IPS-18c (cell line): Measurements from ENCODE around the gene WT1.
"Not testable (repeated sequence)": the region's sequence is repeated elsewhere in the genome, so short reads cannot be mapped to it uniquely, and the experiment has no call there.

Source experiments
- H3K4me3 ChIP-seq: 2 replicates; pipeline ENCODE4 v1.7.0; 2013; ENCODE audit warnings: low read depth, mild to moderate bottlenecking, low read length, moderate library complexity; ENCODE audit not compliant: insufficient read depth
- H3K9me3 ChIP-seq: one replicate; pipeline ENCODE4 v1.6.1; 2013; ENCODE audit warnings: mild to moderate bottlenecking, low read length, moderate library complexity; ENCODE audit not compliant: control insufficient read depth, insufficient read depth

WT1 gene

GRCh38 chr11:32435511-32435941, at the start of gene WT1:
Gene WT1, minus strand, starts transcription at chr11:32435539.
- peaks cover 2% of the 10 kb centered on the region for H3K9me3 ChIP-seq
- peak within 1 kb of the TSS; percentile 36 for H3K4me3 ChIP-seq

GRCh38 chr11:32479291-32479690, 44.0 kb upstream of the WT1 start:
- no peak overlapping the region for H3K4me3 ChIP-seq

GRCh38 chr11:32478277-32478731, 43.0 kb upstream of the WT1 start:
- no peak overlapping the region for H3K4me3 ChIP-seq
- H3K9me3 ChIP-seq = peaks cover 2% of the 10 kb centered on the region

More at GRCh38 chr11:32479291-32479690, 44.0 kb upstream of the WT1 start:
- peaks cover 2% of the 10 kb centered on the region for H3K9me3 ChIP-seq

- Histone ChIP-seq H3K9me3 (no peaks in the 10 kb centered on the region), H3K4me3 (no peak overlapping the region)
Observed at GRCh38 chr11:32473282-32473909, 38.1 kb upstream of the WT1 start.

GRCh38 chr11:32472226-32472625, 36.9 kb upstream of the WT1 start:
- Histone ChIP-seq H3K9me3 (no peaks in the 10 kb centered on the region), H3K4me3 (no peak overlapping the region)

GRCh38 chr11:32471544-32471943, 36.2 kb upstream of the WT1 start:
- H3K9me3 ChIP-seq, H3K4me3 ChIP-seq: not testable (repeated sequence)

- H3K9me3 ChIP-seq = no peaks in the 10 kb centered on the region
- H3K4me3 ChIP-seq = no peak overlapping the region
Observed at GRCh38 chr11:32469791-32470190, 34.5 kb upstream of the WT1 start.

GRCh38 chr11:32466279-32466915, 31.1 kb upstream of the WT1 start:
- Histone ChIP-seq H3K4me3 (no peak overlapping the region), H3K9me3 (no peaks in the 10 kb centered on the region)

- peaks cover 3% of the 10 kb centered on the region for H3K9me3 ChIP-seq
- H3K4me3 ChIP-seq = no peak overlapping the region
Observed at GRCh38 chr11:32464078-32464477, 28.7 kb upstream of the WT1 start.

GRCh38 chr11:32462011-32462690, 26.8 kb upstream of the WT1 start:
- no peak overlapping the region for H3K4me3 ChIP-seq
- H3K9me3 ChIP-seq = peaks cover 3% of the 10 kb centered on the region

GRCh38 chr11:32456864-32457263, 21.5 kb upstream of the WT1 start:
- Histone ChIP-seq H3K4me3 (no peak overlapping the region), H3K9me3 (peaks cover 3% of the 10 kb centered on the region)

GRCh38 chr11:32454993-32455392, 19.7 kb upstream of the WT1 start:
- Histone ChIP-seq H3K9me3 (peaks cover 3% of the 10 kb centered on the region), H3K4me3 (no peak overlapping the region)

GRCh38 chr11:32451808-32452207, 16.5 kb upstream of the WT1 start:
- H3K9me3 ChIP-seq = no peaks in the 10 kb centered on the region
- no peak overlapping the region for H3K4me3 ChIP-seq

- no peak overlapping the region for H3K4me3 ChIP-seq
- no peaks in the 10 kb centered on the region for H3K9me3 ChIP-seq
Observed at GRCh38 chr11:32450372-32450771, 15.0 kb upstream of the WT1 start.

- Histone ChIP-seq H3K4me3 (no peak overlapping the region), H3K9me3 (no peaks in the 10 kb centered on the region)
Observed at GRCh38 chr11:32448232-32448631, 12.9 kb upstream of the WT1 start.

- no peak overlapping the region for H3K4me3 ChIP-seq
- H3K9me3 ChIP-seq = no peaks in the 10 kb centered on the region
Observed at GRCh38 chr11:32447252-32447651, 11.9 kb upstream of the WT1 start.

GRCh38 chr11:32446227-32446626, 10.9 kb upstream of the WT1 start:
- H3K9me3 ChIP-seq = no peaks in the 10 kb centered on the region
- no peak overlapping the region for H3K4me3 ChIP-seq

GRCh38 chr11:32444186-32444585, 8.8 kb upstream of the WT1 start:
- Histone ChIP-seq H3K9me3 (no peaks in the 10 kb centered on the region), H3K4me3 (no peak overlapping the region)
